GM12878 (cell line): ENCODE measurements around the gene WDR93. TPM values are rescaled to one million over a fixed set of nuclear protein-coding genes. Genes with fewer than 3 reads are reported as not detected.

Experiments used
- ATAC-seq: fragments of 200-7000 bp; cut with Tn5 transposase; 3 replicates; pipeline ENCODE4 v1.9.1; 2020; ENCODE audit warnings: mild to moderate bottlenecking, moderate library complexity
- BruUV-seq: library from RNA; stranded (reverse); fragments of 400-500 nt; replicated peaks from 2 replicates; lab custom pipeline; 2021; lab: Mats Ljungman, UMichigan
- CTCF ChIA-PET: fragments of 300-600 bp; sonication (Branson Sonifier 250); formaldehyde crosslinking; extraction: SDS; loops from one replicate; lab custom pipeline; 2021; ENCODE audit warnings: inconsistent platforms; lab: Yijun Ruan, JAX
- POLR2A ChIA-PET: fragments of 350-600 bp; formaldehyde crosslinking; extraction: SDS; loops from one replicate; lab custom pipeline; 2021; ENCODE audit warnings: inconsistent platforms; lab: Charles Lee
- RAD21 ChIA-PET: fragments of 300-600 bp; sonication (Branson Sonifier 250); formaldehyde crosslinking; loops from one replicate; lab custom pipeline; 2023; ENCODE audit warnings: antibody characterized with exemption; ENCODE audit not compliant: unreplicated experiment; lab: Charles Lee
- SMC1A ChIA-PET: fragments of 300-600 bp; sonication (Branson Sonifier 250); formaldehyde crosslinking; loops from one replicate; lab custom pipeline; 2023; ENCODE audit not compliant: unreplicated experiment, uncharacterized antibody; lab: Charles Lee
- DNase-seq: peaks from one replicate; pipeline ENCODE4 v3.0.0-alpha.2; 2011; ENCODE audit warnings: low read depth, low spot score
- FAIRE-seq: peaks from 3 replicates; lab custom pipeline; 2011; peaks lifted over from hg19 to GRCh38; lab: Jason Lieb, UNC
- H2AFZ ChIP-seq: 2 replicates; pipeline ENCODE4 v1.6.0; 2011; ENCODE audit warnings: low read depth, low read length, control low read depth; ENCODE audit not compliant: control insufficient read depth
- H3K27ac ChIP-seq: 2 replicates; pipeline ENCODE4 v1.5.1; 2011; ENCODE audit warnings: control low read depth; ENCODE audit not compliant: control insufficient read depth, insufficient read depth
- H3K27me3 ChIP-seq, 2 experiments: replicated peaks in 1 of 2; 2 replicates each; pipeline versions ENCODE4 v1.6.0 to v1.6.1; 2011; ENCODE audit warnings: low read length in 1 of 2; ENCODE audit not compliant: control insufficient read depth in 2 of 2, insufficient read depth in 2 of 2
- H3K36me3 ChIP-seq, 2 experiments: 2 replicates each; pipeline ENCODE4 v1.5.1; 2011; ENCODE audit warnings: low read length in 1 of 2; ENCODE audit not compliant: control insufficient read depth in 2 of 2, insufficient read depth in 2 of 2
- H3K4me1 ChIP-seq: 2 replicates; pipeline ENCODE4 v1.6.1; 2011; ENCODE audit warnings: mild to moderate bottlenecking, low read length, moderate library complexity, mixed read lengths; ENCODE audit not compliant: control insufficient read depth, insufficient read depth
- H3K4me2 ChIP-seq: 2 replicates; pipeline ENCODE4 v1.6.0; 2011; ENCODE audit warnings: control low read depth; ENCODE audit not compliant: control insufficient read depth, insufficient read depth
- H3K4me3 ChIP-seq: fragments of 200-600 bp; sonication (generic); 2 replicates; pipeline ENCODE4 v1.5.1; 2016
- H3K79me2 ChIP-seq: 2 replicates; pipeline ENCODE4 v1.6.0; 2011; ENCODE audit warnings: low read length; ENCODE audit not compliant: control insufficient read depth, insufficient read depth
- H3K9ac ChIP-seq: 2 replicates; pipeline ENCODE4 v1.8.0; 2011; ENCODE audit warnings: low read length, control low read depth, mixed read lengths; ENCODE audit not compliant: control insufficient read depth, insufficient read depth
- H3K9me3 ChIP-seq: replicated peaks from 3 replicates; pipeline ENCODE4 v1.5.1; 2011; ENCODE audit warnings: mild to moderate bottlenecking, low read length; ENCODE audit not compliant: control insufficient read depth, insufficient read depth
- H4K20me1 ChIP-seq: 2 replicates; pipeline ENCODE4 v1.6.0; 2011; ENCODE audit not compliant: control insufficient read depth, insufficient read depth
- CHD1 ChIP-seq: IDR thresholded peaks from 2 replicates; pipeline ENCODE4 v1.6.1; 2012; ENCODE audit warnings: low read depth, low read length, improper control_type of control experiment
- HCFC1 ChIP-seq: fragments of 150-350 bp; IDR thresholded peaks from 2 replicates; pipeline ENCODE4 v1.6.1; 2014; ENCODE audit warnings: low read length
- JUND ChIP-seq: IDR thresholded peaks from 2 replicates; pipeline ENCODE4 v1.6.1; 2012; ENCODE audit warnings: low read depth, mild to moderate bottlenecking, low read length, improper control_type of control experiment, moderate library complexity
- MXI1 ChIP-seq: fragments of 150-350 bp; IDR thresholded peaks from 2 replicates; pipeline ENCODE4 v1.6.1; 2011; ENCODE audit warnings: low read depth, mild to moderate bottlenecking, inconsistent platforms, low read length, improper control_type of control experiment
- NBN ChIP-seq: fragments of 450-650 bp; IDR thresholded peaks from 2 replicates; pipeline ENCODE4 v1.6.1; 2016
- NFYA ChIP-seq: IDR thresholded peaks from 2 replicates; pipeline ENCODE4 v1.6.1; 2011; ENCODE audit warnings: low read depth, mild to moderate bottlenecking, low read length, improper control_type of control experiment, borderline replicate concordance
- PML ChIP-seq: IDR thresholded peaks from 2 replicates; pipeline ENCODE4 v1.6.1; 2012; ENCODE audit warnings: low read length, inconsistent platforms
- RAD21 ChIP-seq: IDR thresholded peaks from 2 replicates; pipeline ENCODE4 v1.6.1; 2011; ENCODE audit warnings: mild to moderate bottlenecking, low read depth, low read length, moderate library complexity; ENCODE audit not compliant: insufficient read depth
- RAD51 ChIP-seq: fragments of 450-650 bp; IDR thresholded peaks from 2 replicates; pipeline ENCODE4 v1.6.1; 2016; ENCODE audit warnings: moderate library complexity, mild to moderate bottlenecking, inconsistent platforms
- RB1 ChIP-seq: fragments of 450-650 bp; formaldehyde crosslinking; IDR thresholded peaks from 2 replicates; pipeline ENCODE4 v1.6.1; 2017; ENCODE audit warnings: mild to moderate bottlenecking, borderline replicate concordance
- RUNX3 ChIP-seq: IDR thresholded peaks from 2 replicates; pipeline ENCODE4 v1.6.1; 2012; ENCODE audit warnings: low read length, inconsistent platforms
- SMC3 ChIP-seq: IDR thresholded peaks from 2 replicates; pipeline ENCODE4 v1.6.1; 2011; ENCODE audit warnings: low read length, improper control_type of control experiment, borderline replicate concordance
- SPI1 ChIP-seq: IDR thresholded peaks from 2 replicates; pipeline ENCODE4 v1.6.1; 2011; ENCODE audit warnings: low read depth, mild to moderate bottlenecking, low read length, moderate library complexity, borderline replicate concordance; ENCODE audit not compliant: insufficient read depth
- SRF ChIP-seq, 2 experiments: IDR thresholded peaks; 2 replicates each; pipeline ENCODE4 v1.6.1; 2011; ENCODE audit warnings: low read depth in 2 of 2, low read length in 2 of 2, mild to moderate bottlenecking in 1 of 2, moderate library complexity in 1 of 2
- STAT1 ChIP-seq: fragments of 450-650 bp; conservative IDR thresholded peaks from 2 replicates; pipeline ENCODE4 v1.6.1; 2014; ENCODE audit warnings: antibody characterized with exemption, mild to moderate bottlenecking
- ZNF592 ChIP-seq: fragments of 450-650 bp; IDR thresholded peaks from 2 replicates; pipeline ENCODE4 v1.6.1; 2017; ENCODE audit warnings: mild to moderate bottlenecking, moderate library complexity
- WGBS: methylation state at CpG from one replicate; pipeline ENCODE4 v1.1.6; 2016; ENCODE audit warnings: low lambda C conversion rate; ENCODE audit not compliant: insufficient replicate concordance, insufficient coverage; ENCODE audit errors: missing lambda C conversion rate; 5-methylcytosine and 5-hydroxymethylcytosine counted together
- in situ Hi-C: fragments of 300-500 bp; cut with MboI; formaldehyde crosslinking; loops from 9 replicates; pipeline ENCODE4 v1.14.3; 2018; ENCODE audit warnings: mixed read lengths
- intact Hi-C: fragments of 100-400 bp; cut with micrococcal nuclease; formaldehyde crosslinking; loops from one replicate; pipeline ENCODE4 v1.14.2; 2022; ENCODE audit not compliant: unreplicated experiment
- polyA plus RNA-seq, 11 experiments: library from polyadenylated mRNA; depleted of rRNA in 4 of 11; unstranded in 6 of 11; stranded (reverse) in 5 of 11; fragments of >200 nt; fragmentation: Nextera tagmentation in 4 of 11; fragmentation: Illumina TruSeq in 1 of 11; extraction: Ambion mirVana in 4 of 11; extraction: Trizol in 1 of 11; gene quantifications; 1 replicate in 1 of 11; 2 replicates in 10 of 11; pipeline versions ENCODE4 v1.2.1 to v1.2.3, GENCODE V29; 2011 to 2016; ENCODE audit warnings: inconsistent platforms in 2 of 11, missing spikeins in 2 of 11, low read depth in 1 of 11
- total RNA-seq, 4 experiments: library from RNA; depleted of rRNA in 3 of 4; stranded (reverse); fragments of >200 nt in 3 of 4; fragmentation: Illumina TruSeq in 1 of 4; extraction: Trizol in 1 of 4; gene quantifications; 2 replicates each; pipeline versions ENCODE4 v1.2.1 to v1.2.3, GENCODE V29; 2013 to 2021
- TF ChIP-seq, protein P1 (sequence below): fragments of 450-650 bp; IDR thresholded peaks from 2 replicates; pipeline ENCODE4 v1.6.1; 2016; ENCODE audit warnings: mild to moderate bottlenecking, moderate library complexity, borderline replicate concordance
- TF ChIP-seq, protein P2 (sequence below): IDR thresholded peaks from 2 replicates; pipeline ENCODE4 v1.6.1; 2012; ENCODE audit warnings: low read depth, low read length, improper control_type of control experiment

The WDR93 gene
- total and polyA plus RNA-seq, 10 of the 15 experiments (the other 5 are each of a cell fraction or from before 2014, with no cell fraction given): not detected

DNA sequence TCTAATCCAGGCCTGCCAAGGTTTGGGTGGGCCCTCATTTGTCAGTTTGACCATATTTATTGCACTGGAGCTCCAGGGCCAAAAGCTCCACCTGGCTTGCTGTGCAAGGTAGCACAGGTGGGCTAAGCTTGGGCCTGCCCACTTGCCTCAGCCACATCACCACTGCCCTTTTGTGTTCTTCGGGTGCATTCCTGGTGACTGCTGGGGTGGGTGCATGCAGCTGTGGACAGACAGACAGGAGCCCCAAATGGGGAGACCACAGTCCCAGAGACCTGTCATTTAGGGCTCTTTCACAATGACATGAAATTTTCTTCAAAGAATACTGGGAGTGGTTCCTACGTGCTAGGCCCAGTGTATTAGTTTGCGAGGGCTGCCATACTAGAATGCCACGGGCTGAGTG lies 88.2 kb downstream of the WDR93 start:
- DNase-seq (no peak), FAIRE-seq (no peak), ATAC-seq (no peak)
- in situ Hi-C loops (no loop called here), intact Hi-C loops (no loop called here)
- no peak overlapping the region for H3K4me3 ChIP-seq
- ChIA-PET RAD21 (no interaction called here), SMC1A (no interaction called here), CTCF (interaction anchor here (1.3 kb wide), 1 partner anchor 292 kb away, joined by 3 read pairs; no protein-coding TSS in a partner anchor), POLR2A (no interaction called here)
- H2AFZ ChIP-seq: no peak overlapping the region
- H3K36me3 ChIP-seq: no peaks in the 10 kb centered on the region
- no peaks in the 10 kb centered on the region for H3K9me3 ChIP-seq
- no peak overlapping the region for H3K4me2 ChIP-seq
- H4K20me1 ChIP-seq: no peaks in the 10 kb centered on the region
- peaks cover 31% of the 10 kb centered on the region for H3K4me1 ChIP-seq
- 71% methylated on average over 4 of the region's 4 CpGs for WGBS
- no peaks in the 10 kb centered on the region for H3K27me3 ChIP-seq
- H3K9ac ChIP-seq: no peak overlapping the region
- no peak overlapping the region for H3K27ac ChIP-seq
- BruUV-seq: no TSS peak
- no peaks in the 10 kb centered on the region for H3K79me2 ChIP-seq
- no peak for TF ChIP-seq NBN
- TF ChIP-seq SMC3: no peak
- no peak for TF ChIP-seq MXI1
- TF ChIP-seq, protein P1, sequence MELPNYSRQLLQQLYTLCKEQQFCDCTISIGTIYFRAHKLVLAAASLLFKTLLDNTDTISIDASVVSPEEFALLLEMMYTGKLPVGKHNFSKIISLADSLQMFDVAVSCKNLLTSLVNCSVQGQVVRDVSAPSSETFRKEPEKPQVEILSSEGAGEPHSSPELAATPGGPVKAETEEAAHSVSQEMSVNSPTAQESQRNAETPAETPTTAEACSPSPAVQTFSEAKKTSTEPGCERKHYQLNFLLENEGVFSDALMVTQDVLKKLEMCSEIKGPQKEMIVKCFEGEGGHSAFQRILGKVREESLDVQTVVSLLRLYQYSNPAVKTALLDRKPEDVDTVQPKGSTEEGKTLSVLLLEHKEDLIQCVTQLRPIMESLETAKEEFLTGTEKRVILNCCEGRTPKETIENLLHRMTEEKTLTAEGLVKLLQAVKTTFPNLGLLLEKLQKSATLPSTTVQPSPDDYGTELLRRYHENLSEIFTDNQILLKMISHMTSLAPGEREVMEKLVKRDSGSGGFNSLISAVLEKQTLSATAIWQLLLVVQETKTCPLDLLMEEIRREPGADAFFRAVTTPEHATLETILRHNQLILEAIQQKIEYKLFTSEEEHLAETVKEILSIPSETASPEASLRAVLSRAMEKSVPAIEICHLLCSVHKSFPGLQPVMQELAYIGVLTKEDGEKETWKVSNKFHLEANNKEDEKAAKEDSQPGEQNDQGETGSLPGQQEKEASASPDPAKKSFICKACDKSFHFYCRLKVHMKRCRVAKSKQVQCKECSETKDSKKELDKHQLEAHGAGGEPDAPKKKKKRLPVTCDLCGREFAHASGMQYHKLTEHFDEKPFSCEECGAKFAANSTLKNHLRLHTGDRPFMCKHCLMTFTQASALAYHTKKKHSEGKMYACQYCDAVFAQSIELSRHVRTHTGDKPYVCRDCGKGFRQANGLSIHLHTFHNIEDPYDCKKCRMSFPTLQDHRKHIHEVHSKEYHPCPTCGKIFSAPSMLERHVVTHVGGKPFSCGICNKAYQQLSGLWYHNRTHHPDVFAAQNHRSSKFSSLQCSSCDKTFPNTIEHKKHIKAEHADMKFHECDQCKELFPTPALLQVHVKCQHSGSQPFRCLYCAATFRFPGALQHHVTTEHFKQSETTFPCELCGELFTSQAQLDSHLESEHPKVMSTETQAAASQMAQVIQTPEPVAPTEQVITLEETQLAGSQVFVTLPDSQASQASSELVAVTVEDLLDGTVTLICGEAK: no peak
- no peak for TF ChIP-seq RB1
- TF ChIP-seq SRF (IDR thresholded peaks at IDR 0.05; ENCODE audit: low read depth in 2 of 2, low read length in 2 of 2): no peak
- no peak for TF ChIP-seq RAD51
- TF ChIP-seq ZNF592: no peak
- TF ChIP-seq, protein P2, sequence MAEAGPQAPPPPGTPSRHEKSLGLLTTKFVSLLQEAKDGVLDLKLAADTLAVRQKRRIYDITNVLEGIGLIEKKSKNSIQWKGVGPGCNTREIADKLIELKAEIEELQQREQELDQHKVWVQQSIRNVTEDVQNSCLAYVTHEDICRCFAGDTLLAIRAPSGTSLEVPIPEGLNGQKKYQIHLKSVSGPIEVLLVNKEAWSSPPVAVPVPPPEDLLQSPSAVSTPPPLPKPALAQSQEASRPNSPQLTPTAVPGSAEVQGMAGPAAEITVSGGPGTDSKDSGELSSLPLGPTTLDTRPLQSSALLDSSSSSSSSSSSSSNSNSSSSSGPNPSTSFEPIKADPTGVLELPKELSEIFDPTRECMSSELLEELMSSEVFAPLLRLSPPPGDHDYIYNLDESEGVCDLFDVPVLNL: no peak
- TF ChIP-seq HCFC1: no peak
- no peak for TF ChIP-seq PML
- TF ChIP-seq RUNX3: no peak
- no peak for TF ChIP-seq SPI1
- TF ChIP-seq NFYA: no peak
- TF ChIP-seq CHD1: no peak
- TF ChIP-seq JUND: no peak
- no peak for TF ChIP-seq STAT1
- no peak for TF ChIP-seq RAD21
